NOMO-1 treated with DMSO at 0.1 percent for 48 hours (cell line): Measurements from ENCODE around the gene MSH6.
"Not testable (repeated sequence)": the region's sequence is repeated elsewhere in the genome, so short reads cannot be mapped to it uniquely, and the experiment has no call there.

Experiments used
- DNase-seq: peaks from one replicate; lab custom pipeline; 2025; ENCODE audit not compliant: unreplicated experiment; lab: John Stamatoyannopoulos, UW

Gene MSH6

GRCh38 chr2:47838249-47838648, 55.3 kb downstream of the MSH6 start:
- DNase-seq: no peak

GRCh38 chr2:47838686-47839085, 55.7 kb downstream of the MSH6 start:
- DNase-seq: no peak

DNA sequence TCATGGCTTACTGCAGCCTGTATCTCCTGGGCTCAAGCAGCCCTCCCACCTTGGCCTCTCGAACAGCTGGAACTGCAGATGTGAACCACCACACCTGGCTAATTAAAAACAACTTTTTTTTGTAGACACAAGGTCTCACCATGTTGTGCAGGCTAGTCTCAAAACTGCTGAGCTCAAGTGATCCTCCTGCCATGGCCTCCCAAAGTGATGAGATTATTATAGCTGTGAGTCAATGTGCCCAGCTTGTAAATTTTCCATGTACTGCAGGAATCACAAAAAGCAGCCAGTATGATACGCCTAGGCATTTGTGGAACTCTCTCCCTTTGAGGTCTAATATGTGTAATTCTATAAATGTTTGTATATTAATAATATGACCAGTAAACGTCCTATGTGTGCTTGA, 59.9 kb downstream of the MSH6 start:
- DNase-seq: no peak

DNA sequence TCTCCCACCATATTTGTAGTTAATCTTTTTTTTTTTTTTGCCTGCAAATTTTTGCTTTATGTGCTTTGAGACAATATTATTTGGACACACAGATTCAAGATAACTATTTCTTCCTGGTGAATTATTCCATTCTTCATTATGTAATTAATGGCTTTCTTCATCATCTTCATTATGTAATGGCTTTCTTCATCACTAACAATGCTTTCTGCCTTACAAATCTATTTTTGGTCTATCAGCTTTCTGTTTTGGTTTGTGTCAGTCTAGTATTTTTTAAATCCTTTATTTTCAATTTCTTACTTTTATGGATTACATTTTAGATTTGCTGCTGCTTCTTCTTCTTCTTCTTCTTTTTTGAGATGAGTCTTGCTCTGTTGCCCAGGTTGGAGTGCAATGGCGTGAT, 60.5 kb downstream of the MSH6 start:
- DNase-seq: no peak

GRCh38 chr2:47844162-47844561, 61.2 kb downstream of the MSH6 start:
- DNase-seq: no peak

DNA sequence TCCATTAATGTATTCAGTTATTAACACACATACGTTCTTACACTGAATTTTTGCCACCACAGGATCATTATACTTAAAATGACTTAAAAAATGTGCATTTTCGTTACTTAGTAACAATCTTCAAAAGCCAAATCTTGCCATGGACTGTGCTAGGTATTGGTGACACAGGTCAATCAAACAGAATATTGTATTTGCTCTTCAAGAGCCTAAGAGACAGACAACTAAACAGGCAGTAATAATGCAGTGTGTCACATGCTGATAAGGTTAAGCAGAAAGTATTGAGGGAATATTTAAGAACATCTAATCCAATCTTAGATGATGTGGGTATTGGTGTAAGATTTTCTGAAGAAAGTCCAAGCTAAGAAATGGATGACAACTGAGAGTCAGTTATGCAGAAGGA, 66.4 kb downstream of the MSH6 start:
- no peak for DNase-seq

DNA sequence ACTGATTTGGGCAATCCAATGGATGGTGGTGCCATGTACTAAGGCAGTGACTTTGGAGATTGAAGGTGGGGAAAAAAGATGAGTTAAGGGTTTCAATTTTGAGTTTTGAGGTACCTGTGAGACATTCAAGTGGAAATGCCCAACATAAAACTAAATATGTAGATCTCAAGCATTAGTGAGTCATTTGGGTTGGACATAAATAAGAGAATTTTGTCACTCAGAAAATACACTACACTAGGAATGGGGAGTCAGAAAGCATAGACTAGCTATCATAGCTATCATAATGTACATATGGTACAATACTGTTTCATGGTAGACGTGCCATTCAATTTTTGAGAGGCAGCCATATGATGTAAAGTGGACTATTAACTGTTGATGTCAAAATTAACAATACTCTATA, 67.3 kb downstream of the MSH6 start:
- DNase-seq: no peak

- not testable (repeated sequence) for DNase-seq
Observed at GRCh38 chr2:47853067-47853777, 70.3 kb downstream of the MSH6 start.
